Stomach (tissue), 9 donors: ENCODE results near the gene P3R3URF. TPM values are rescaled to one million over a fixed set of nuclear protein-coding genes. Genes with fewer than 3 reads are reported as not detected.
A peak's percentile ranks its signal among the peaks of the same experiment; 100 is the strongest.

Experiments used
- DNase-seq, 2 donors: peaks; one replicate each; pipeline versions ENCODE4 v3.0.0 to v3.0.0-alpha.2; 2013 to 2019
- H3K27ac ChIP-seq, 5 donors: fragments of 200-600 bp in 4 of 5; sonication (generic) in 4 of 5; one replicate each; pipeline ENCODE4 v1.5.1; 2013 to 2019; ENCODE audit warnings: mild to moderate bottlenecking in 1 of 5, moderate library complexity in 1 of 5
- H3K27me3 ChIP-seq, 3 donors: fragments of 200-600 bp; sonication (generic); one replicate each; pipeline ENCODE4 v1.5.1; 2017 to 2019; ENCODE audit warnings: mixed run types in 1 of 3
- H3K36me3 ChIP-seq, 4 donors: fragments of 200-600 bp; sonication (generic); 1 replicate in 3 of 4; 2 replicates in 1 of 4; pipeline ENCODE4 v1.5.1; 2016 to 2019
- H3K4me1 ChIP-seq, 4 donors: fragments of 200-600 bp; sonication (generic); one replicate each; pipeline ENCODE4 v1.5.1; 2016 to 2019
- H3K4me3 ChIP-seq, 4 donors: fragments of 200-600 bp; sonication (generic) in 3 of 4; one replicate each; pipeline ENCODE4 v1.5.1; 2016 to 2019; ENCODE audit warnings: mild to moderate bottlenecking in 1 of 4
- H3K9me3 ChIP-seq, 4 donors: fragments of 200-600 bp; sonication (generic); one replicate each; pipeline ENCODE4 v1.5.1; 2016 to 2019
- EP300 ChIP-seq: sonication (generic); formaldehyde crosslinking; IDR thresholded peaks from one replicate; pipeline ENCODE4 v1.6.1; 2017; ENCODE audit warnings: antibody characterized with exemption
- POLR2A ChIP-seq, 4 donors: fragments of 450-650 bp; IDR thresholded peaks; one replicate each; pipeline ENCODE4 v1.6.1; 2016; ENCODE audit warnings: antibody characterized with exemption in 4 of 4, control low read depth in 2 of 4, mild to moderate bottlenecking in 1 of 4, moderate library complexity in 1 of 4
- POLR2AphosphoS5 ChIP-seq, 3 donors: sonication (generic); formaldehyde crosslinking; IDR thresholded peaks; one replicate each; pipeline ENCODE4 v1.6.1; 2016; ENCODE audit warnings: antibody characterized with exemption in 3 of 3
- WGBS, 5 donors: extraction: QIAGEN DNeasy Blood & Tissue Kit in 3 of 5; methylation state at CpG; one replicate each; pipeline versions ENCODE4 v1.1.5 to v1.1.7; 2013 to 2018; 5-methylcytosine and 5-hydroxymethylcytosine counted together
- intact Hi-C: fragments of 100-400 bp; cut with DNase I; formaldehyde crosslinking; loops from one replicate; pipeline ENCODE4 v1.15.1; 2023; ENCODE audit warnings: low total_unique reads
- polyA plus RNA-seq, 3 donors: library from polyadenylated mRNA; stranded (reverse); fragments of 200-250 nt; gene quantifications; one replicate each; pipeline ENCODE4 v1.2.3, GENCODE V29; 2013
- total RNA-seq, 5 donors: library from RNA; depleted of rRNA; stranded (reverse); fragments of >200 nt; gene quantifications; one replicate each; pipeline versions ENCODE4 v1.1.0 to v1.2.3, GENCODE V29; 2014 to 2016
- TF ChIP-seq, protein P1 (sequence below), 7 experiments: fragments of 450-650 bp in 4 of 7; fragments of 200-600 bp in 3 of 7; sonication (generic) in 3 of 7; IDR thresholded peaks; one replicate each; pipeline ENCODE4 v1.5.1; 2016 to 2019; ENCODE audit warnings: antibody characterized with exemption in 7 of 7, control low read depth in 2 of 7, mild to moderate bottlenecking in 1 of 7
- donor health status: healthy with polysubstance abuse.
- donor health status: Bipolar disorder and iron deficiency.
- donor health status: healthy.

P3R3URF gene
- total and polyA plus RNA-seq, 8 donors, result not detected

DNA sequence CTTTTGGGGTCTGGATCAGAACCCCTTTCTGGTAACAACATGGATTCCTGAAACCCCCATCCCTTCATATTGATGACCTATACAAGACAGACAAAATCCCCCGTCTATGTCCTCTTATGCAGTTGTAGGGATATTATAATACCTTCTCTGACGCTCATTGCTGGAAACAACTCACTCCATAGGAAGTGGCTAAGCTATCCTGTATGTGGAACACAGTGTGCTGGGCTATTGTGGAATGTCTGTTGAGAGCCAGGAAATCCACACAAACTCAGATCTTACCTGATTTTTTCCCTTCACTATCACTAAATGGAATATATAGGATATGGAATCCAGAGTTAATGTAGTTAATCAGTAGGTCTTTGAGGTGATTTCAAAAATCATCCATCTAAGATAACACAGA lies 26.2 kb downstream of the P3R3URF start:
- TF ChIP-seq POLR2AphosphoS5 (IDR thresholded peaks at IDR 0.05) (peak in 1 of 3 donors; percentile 46), EP300 (peak; percentile 51), POLR2A (IDR thresholded peaks at IDR 0.05) (no peak)
- TF ChIP-seq, protein P1, sequence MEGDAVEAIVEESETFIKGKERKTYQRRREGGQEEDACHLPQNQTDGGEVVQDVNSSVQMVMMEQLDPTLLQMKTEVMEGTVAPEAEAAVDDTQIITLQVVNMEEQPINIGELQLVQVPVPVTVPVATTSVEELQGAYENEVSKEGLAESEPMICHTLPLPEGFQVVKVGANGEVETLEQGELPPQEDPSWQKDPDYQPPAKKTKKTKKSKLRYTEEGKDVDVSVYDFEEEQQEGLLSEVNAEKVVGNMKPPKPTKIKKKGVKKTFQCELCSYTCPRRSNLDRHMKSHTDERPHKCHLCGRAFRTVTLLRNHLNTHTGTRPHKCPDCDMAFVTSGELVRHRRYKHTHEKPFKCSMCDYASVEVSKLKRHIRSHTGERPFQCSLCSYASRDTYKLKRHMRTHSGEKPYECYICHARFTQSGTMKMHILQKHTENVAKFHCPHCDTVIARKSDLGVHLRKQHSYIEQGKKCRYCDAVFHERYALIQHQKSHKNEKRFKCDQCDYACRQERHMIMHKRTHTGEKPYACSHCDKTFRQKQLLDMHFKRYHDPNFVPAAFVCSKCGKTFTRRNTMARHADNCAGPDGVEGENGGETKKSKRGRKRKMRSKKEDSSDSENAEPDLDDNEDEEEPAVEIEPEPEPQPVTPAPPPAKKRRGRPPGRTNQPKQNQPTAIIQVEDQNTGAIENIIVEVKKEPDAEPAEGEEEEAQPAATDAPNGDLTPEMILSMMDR (IDR thresholded peaks at IDR 0.05), result no peak

DNA sequence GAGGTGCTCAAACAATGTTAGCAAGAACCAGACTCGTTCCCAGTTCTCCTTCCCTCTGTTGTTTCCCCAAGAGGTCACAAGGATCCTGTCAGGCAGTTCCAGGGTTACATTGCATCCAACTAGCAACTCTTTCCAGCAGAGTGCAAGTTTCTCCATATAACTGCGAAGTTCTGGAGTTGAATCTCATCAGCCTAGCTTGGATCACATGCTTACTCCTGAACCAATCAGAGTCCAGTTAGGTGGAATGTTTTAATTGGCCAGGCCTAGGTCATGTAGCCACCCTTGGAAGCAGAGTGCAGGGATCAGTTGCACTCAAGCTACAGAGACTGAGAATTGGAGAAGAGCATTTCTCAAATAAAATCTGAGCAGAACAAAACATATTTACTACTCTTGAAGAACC lies 28.0 kb downstream of the P3R3URF start:
- H3K4me3 ChIP-seq, result no peak overlapping the region
- H3K9me3 ChIP-seq, result no peaks in the 10 kb centered on the region
- no peaks in the 10 kb centered on the region for H3K4me1 ChIP-seq
- TF ChIP-seq, protein P1 (IDR thresholded peaks at IDR 0.05), result no peak
- TF ChIP-seq EP300, result no peak
- 56 to 80% (median 61%) methylated on average over 2 of the region's 2 CpGs for whole genome bisulfite sequencing, 5 donors
- no peaks in the 10 kb centered on the region for H3K27me3 ChIP-seq
- H3K27ac ChIP-seq, result no peak overlapping the region
- no peak for DNase-seq
- no peaks in the 10 kb centered on the region for H3K36me3 ChIP-seq
- intact Hi-C loops, result no loop called here

More for the DNA sequence above, 26.2 kb downstream of the P3R3URF start:
- 76 to 98% (median 80%) methylated on average over 2 of the region's 2 CpGs for WGBS, 5 donors
- Histone ChIP-seq H3K27ac (peak overlapping the region in 1 of 5 donors; percentile 25), H3K4me3 (no peak overlapping the region), H3K9me3 (no peaks in the 10 kb centered on the region), H3K4me1 (no peaks in the 10 kb centered on the region), H3K36me3 (no peaks in the 10 kb centered on the region), H3K27me3 (no peaks in the 10 kb centered on the region)
- intact Hi-C loops, result no loop called here
- no peak for DNase-seq

DNA sequence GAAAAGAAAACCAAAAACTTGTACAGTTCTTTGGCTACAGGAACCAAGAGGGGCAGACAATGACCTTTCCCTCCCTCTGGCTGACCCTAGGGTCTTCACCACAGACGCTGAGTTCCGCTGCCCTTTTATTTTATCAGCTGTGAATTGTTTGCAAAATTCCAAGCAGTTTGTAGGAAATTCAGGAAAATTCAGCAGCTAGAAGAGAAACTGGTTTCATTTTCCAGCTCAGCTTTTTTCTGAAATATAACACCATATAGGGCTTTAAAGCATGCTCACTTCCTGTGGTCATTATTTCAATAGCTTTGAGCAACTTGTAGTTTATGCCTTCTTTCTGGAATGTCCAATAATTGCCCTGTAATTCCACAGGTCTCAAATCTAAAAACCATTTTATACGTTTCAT lies 38.4 kb downstream of the P3R3URF start:
- intact Hi-C loops, result no loop called here
- H3K4me3 ChIP-seq, result no peak overlapping the region
- WGBS, 5 donors, result 39 to 48% (median 42%) methylated on average over 3 of the region's 3 CpGs
- peak overlapping the region in 3 of 5 donors; percentile 25 to 52 (median 43) for H3K27ac ChIP-seq
- H3K9me3 ChIP-seq, result no peaks in the 10 kb centered on the region
- peaks cover 10 to 36% (median 19%) of the 10 kb centered on the region in 4 donors for H3K4me1 ChIP-seq
- TF ChIP-seq POLR2A (IDR thresholded peaks at IDR 0.05) (no peak), POLR2AphosphoS5 (IDR thresholded peaks at IDR 0.05) (no peak), EP300 (no peak)
- TF ChIP-seq, protein P1 (IDR thresholded peaks at IDR 0.05), result no peak
- H3K27me3 ChIP-seq, result no peaks in the 10 kb centered on the region
- DNase-seq, result peak in 1 of 2 donors; percentile 24
- no peaks in the 10 kb centered on the region for H3K36me3 ChIP-seq

DNA sequence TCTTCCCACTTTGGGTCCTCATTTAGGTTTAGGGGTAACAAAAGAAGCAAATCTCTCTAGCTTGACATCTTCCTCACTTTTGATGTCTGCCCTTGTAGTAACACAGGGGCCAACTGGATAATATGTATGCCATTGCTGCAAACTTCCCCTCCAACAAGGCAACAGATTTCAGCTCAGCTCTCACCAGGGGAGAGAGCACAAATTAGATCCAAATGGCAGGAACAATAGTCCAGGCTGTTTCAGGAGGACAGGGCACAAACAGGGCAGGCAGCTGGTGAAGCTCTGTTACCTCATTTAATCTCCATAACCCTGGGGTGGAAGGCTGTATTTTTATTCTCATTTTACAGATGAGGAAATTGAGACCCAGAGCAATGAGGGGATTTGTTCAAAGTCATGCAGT lies 39.6 kb downstream of the P3R3URF start:
- H3K27ac ChIP-seq, result no peak overlapping the region
- H3K4me1 ChIP-seq, result peaks cover 10 to 36% (median 20%) of the 10 kb centered on the region in 4 donors
- no peak overlapping the region for H3K4me3 ChIP-seq
- H3K36me3 ChIP-seq, result no peaks in the 10 kb centered on the region
- no peak for DNase-seq
- H3K27me3 ChIP-seq, result no peaks in the 10 kb centered on the region
- intact Hi-C loops, result no loop called here
- H3K9me3 ChIP-seq, result no peaks in the 10 kb centered on the region
- no peak for TF ChIP-seq POLR2AphosphoS5 (IDR thresholded peaks at IDR 0.05)
- TF ChIP-seq, protein P1 (IDR thresholded peaks at IDR 0.05), result no peak
- no peak for TF ChIP-seq EP300
- TF ChIP-seq POLR2A (IDR thresholded peaks at IDR 0.05), result no peak
